Hematopoietic multipotent progenitor cell treated with erythropoietin and hydrocortisone succinate and interleukin-3 and kit ligand, for 6 days (in vitro differentiated cells): ENCODE data around the gene DAGLA.
A peak's percentile ranks its signal among the peaks of the same experiment; 100 is the strongest.

Source experiments
- DNase-seq: peaks from one replicate; pipeline ENCODE4 v3.0.0-alpha.2; 2015

DAGLA gene

DNA sequence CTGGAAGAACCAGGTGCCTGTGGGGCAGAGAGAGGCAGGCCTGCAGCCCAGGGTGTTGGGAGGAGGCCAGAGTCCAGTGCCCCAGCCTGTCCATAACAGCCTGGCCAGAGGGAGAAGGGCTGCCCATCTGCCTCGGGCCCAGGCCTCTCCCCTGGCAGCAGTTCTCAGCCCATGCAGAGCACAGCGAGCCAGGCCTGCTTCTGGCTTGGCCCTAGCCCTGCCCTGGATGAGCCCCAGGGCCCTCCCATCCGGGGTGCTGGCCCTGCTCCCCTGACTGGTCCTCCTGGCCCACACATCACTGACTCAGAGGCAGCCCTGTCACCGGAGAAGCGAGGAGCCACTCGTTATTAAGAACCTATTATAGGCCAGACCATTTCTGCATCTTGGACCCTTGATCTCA lies 52.5 kb downstream of the DAGLA start:
- no peak for DNase-seq

DNA sequence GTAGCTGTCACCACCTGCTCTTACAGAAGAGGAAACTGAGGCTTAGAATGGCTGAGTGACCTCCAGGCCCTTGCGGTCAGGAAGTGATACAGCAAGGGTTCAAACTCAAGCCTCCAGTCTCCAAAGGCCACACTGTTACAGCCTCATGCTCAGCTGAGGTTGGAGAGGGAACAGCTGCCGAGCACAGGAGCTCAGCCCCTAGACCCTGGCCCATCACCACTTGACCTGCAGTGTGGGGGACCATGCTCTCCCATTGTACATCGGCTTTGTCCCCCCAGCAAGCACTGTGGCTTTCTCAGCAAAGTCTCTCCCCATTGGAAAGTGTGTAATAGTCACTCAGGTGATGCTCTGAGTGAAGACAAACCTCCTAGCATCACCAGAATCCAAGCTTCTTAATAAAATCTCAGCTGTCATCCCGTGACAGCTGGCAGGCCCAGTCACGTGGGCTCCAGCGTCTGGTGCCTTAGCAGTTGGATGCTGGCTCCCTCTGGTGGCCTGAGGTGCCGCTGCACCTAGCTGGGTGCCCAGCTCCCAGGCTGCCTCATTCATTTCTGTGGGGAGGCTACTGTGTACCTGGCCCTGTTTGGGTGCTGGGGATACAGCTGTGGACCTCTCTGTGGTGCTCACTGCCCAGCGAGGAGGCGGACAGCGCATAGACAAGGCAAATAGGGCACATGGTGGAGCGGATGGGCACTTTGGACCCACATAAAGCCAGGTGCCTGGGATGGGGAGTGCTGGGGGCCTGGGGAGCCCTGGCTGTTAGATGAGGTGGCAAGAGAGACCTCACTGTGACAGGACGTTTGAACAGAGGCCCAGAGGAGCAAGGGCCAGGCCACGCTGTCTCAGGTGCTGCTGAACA lies 53.2 kb downstream of the DAGLA start:
- peak; percentile 93 for DNase-seq

DNA sequence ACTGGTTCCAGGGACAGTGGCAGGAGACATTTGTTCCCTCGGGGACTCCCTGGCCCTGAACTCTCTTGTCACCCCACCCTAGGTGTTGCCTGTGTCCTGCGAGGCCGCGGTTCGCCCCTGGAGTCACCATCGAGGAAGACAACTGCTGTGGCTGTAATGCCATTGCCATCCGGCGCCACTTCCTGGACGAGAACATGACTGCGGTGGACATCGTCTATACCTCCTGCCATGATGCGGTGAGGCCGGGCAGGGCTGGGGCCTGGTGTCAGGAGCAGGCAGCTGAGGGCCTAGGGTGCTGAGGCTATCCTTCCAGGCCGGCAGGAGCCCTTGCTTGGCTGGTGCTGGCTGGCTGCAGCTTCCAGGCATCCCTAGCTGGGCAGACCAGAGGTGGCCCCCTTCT lies 54.6 kb downstream of the DAGLA start:
- DNase-seq = no peak

DNA sequence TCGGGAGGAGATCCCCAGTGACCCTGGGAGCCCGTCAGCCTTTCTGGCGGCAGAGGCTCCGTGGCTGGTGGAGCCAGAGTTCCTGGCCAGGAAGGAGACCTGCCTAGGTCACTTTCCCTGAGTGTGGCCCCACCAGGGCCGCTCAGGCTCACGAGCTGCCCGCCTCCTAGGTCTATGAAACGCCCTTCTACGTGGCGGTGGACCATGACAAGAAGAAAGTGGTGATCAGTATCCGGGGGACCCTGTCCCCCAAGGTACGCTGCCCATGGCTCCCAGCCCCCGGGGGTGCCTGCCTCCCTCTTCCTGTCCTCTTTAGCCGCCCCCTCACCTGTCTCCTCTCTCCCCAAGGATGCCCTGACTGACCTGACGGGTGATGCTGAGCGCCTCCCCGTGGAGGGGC lies 55.2 kb downstream of the DAGLA start:
- DNase-seq = no peak

DNA sequence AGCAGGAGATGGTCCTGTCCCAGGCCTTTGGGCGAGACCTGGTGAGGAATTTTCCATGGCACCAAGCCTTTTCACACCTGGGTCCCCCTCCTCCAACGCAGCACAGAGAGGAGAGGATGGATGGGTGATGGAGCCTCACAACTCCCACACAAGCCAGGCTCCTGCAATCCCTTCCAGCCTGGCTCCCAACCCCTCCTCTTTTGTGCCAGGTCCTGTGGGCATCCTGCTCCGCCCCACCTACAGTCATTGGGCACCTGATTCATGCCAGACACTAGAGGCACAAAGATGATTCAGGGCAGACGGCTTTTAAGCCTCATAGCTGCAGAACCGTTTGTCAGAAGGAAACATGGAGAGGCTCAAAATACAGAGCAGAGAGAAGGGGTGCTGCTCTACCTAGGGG lies 56.1 kb downstream of the DAGLA start:
- no peak for DNase-seq

DNA sequence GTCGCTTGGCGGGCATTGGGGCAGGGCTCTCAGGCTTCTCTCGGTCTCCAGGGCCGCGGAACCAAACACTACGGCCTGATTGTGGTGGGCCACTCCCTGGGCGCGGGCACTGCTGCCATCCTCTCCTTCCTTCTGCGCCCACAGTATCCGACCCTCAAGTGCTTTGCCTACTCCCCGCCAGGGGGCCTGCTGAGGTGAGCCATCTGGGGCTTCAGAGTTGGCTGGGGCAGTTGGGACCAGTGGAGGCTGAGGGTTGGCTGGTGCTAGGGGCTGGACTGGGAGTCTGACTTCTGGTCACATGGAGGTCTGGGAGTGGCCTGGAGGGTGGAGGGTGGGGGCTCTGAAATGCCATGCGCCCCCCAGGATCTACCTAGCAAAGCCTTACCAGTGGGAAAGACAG lies 56.9 kb downstream of the DAGLA start:
- peak; percentile 47 for DNase-seq

DNA sequence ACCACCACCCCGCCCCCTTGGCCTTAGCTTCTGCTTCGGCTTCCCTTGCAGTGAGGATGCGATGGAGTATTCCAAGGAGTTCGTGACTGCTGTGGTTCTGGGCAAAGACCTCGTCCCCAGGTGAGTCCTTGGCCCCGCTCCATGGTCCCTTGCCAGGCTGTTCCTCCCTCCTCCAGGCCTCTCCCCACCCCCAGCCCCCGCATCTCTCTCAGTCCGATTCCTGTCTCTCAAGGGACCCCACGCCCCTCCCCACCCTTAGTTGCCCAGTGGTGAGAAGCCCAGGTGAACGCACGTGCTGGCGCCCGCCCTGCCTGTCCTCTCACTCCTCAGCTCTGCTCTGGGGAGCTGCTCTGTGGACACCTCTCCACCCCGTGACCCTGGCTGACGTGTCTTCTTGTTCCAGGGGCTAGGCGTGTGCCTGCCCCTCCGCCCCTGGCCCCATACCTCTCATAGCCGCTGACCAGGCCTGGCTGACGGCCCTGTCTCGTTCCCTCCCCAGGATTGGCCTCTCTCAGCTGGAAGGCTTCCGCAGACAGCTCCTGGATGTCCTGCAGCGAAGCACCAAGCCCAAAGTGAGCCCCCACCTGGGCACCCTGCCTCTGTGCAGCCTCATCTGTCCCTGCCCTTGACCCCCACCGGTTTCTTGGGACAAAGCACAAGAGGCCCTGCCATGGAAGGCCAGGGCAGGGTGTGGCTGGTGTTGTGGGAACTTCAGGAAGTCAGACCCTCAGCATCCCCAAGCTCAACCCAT lies 57.6 kb downstream of the DAGLA start:
- DNase-seq = no peak

DNA sequence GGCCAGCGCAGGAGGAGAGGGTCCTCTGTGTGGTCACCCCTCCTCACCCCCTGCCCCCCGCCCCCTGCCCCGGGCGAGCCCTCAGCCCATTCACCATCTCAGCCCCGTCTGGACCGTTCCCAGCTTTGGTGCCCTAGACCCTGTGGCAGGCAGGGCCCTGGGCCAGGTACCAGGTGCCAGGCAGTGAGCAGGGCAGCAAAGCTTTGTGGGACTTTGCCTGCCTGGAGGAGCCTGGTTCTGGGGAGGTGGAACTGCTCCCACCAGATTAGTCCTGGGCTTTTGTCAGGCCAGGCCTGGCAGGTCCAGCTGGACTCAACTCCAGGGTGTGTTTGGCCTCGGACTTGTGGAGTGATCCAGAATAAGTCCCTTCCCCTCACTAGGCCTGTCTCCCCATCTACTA lies 58.6 kb downstream of the DAGLA start:
- DNase-seq = no peak

DNA sequence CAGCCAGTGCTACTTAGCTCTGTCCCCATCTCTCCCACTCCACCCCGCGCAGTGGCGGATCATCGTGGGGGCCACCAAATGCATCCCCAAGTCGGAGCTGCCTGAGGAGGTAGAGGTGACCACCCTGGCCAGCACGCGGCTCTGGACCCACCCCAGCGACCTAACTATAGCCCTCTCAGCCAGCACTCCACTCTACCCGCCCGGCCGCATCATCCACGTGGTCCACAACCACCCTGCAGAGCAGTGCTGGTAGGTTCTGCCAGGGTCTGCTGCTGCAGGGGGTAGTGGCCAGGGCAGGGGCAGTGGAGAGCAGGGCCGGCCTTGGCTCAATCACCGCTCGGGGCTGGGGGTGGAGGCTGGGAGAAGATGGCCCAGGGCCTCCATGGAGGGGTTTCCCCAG lies 59.2 kb downstream of the DAGLA start:
- DNase-seq = no peak

DNA sequence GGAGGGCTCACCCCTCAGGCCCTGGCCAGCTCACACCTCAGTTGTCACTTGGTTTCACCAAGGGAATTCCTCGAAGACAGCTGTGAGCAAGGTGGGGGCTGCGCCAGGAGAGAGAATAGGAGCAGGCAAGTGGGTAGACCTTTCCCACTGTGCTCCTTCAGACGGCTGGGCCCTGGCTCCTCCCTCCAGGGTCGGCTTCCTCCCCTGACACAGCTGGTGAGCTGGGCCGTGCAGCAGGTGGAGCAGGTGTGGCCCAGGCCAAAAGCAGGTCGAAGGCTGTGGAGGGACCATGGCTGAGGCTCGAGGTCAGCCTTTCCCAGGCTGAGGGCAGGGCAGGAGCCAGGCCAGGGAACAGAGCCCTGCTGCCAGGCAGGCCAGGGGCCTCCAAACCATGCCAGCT lies 59.8 kb downstream of the DAGLA start:
- DNase-seq = no peak

DNA sequence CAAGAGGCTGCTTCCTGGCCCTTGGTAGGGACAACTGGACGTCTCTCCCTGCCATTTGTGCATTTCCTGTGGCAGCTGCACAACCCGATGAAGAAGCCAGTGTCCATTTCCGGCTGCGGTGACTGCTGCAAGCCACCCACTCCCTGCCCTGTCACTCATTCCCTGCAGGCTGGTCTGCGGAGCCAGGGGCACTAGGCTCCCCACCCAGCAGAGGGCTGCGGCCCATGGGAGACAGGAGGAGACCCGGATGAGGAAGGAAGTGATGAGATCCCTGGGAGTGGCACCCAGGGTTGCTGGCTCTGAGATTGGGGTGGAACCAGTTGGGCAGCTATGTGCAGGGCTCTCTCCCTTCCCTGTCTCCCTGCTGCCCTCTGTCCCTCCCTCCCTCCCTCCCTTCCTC lies 62.2 kb downstream of the DAGLA start:
- no peak for DNase-seq

DNA sequence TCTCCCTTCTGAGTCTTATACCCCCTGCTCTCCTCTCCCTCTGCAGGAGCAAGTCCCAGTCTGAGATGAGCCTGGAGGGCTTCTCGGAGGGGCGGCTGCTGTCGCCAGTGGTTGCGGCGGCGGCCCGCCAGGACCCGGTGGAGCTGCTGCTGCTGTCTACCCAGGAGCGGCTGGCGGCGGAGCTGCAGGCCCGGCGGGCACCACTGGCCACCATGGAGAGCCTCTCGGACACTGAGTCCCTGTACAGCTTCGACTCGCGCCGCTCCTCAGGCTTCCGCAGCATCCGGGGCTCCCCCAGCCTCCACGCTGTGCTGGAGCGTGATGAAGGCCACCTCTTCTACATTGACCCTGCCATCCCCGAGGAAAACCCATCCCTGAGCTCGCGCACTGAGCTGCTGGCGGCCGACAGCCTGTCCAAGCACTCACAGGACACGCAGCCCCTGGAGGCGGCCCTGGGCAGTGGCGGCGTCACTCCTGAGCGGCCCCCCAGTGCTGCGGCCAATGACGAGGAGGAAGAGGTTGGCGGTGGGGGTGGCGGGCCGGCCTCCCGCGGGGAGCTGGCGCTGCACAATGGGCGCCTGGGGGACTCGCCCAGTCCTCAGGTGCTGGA lies 63.4 kb downstream of the DAGLA start:
- no peak for DNase-seq

DNA sequence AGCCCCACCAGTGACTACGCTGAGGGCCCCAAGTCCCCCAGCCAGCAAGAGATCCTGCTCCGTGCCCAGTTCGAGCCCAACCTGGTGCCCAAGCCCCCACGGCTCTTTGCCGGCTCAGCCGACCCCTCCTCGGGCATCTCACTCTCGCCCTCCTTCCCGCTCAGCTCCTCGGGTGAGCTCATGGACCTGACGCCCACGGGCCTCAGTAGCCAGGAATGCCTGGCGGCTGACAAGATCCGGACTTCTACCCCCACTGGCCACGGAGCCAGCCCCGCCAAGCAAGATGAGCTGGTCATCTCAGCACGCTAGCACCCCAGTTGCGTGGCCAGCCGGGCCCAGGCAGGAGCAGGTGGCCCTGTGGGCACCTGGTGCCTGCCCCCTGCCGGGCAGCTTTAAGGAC lies 64.0 kb downstream of the DAGLA start:
- no peak for DNase-seq

DNA sequence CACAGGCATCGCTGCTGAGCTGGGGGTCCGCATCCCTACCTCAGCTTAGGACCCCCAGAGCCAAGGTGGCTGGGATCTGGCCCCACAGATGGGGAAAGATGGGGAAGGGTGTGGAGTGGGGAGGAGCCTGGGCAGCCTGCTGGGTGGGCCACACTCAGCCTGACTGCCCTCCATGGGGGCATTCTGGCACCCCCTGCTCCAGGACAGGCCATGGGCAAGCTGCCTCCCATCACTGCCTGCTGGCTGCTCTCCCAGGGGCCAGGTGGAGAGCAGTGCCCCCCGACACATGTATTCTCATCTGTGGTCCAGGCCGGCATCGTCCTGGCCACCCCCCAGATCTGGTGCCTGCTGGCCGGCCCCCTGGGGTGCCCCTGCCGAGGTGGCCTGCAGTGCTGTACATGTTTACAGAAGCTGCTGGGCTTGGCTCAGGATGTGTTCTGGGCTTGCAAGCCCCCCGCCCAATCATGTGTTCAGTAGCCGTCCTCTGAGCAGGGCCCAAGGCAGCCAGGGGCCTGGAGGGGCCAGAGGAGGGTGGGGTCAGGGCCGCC lies 64.5 kb downstream of the DAGLA start:
- no peak for DNase-seq

DNA sequence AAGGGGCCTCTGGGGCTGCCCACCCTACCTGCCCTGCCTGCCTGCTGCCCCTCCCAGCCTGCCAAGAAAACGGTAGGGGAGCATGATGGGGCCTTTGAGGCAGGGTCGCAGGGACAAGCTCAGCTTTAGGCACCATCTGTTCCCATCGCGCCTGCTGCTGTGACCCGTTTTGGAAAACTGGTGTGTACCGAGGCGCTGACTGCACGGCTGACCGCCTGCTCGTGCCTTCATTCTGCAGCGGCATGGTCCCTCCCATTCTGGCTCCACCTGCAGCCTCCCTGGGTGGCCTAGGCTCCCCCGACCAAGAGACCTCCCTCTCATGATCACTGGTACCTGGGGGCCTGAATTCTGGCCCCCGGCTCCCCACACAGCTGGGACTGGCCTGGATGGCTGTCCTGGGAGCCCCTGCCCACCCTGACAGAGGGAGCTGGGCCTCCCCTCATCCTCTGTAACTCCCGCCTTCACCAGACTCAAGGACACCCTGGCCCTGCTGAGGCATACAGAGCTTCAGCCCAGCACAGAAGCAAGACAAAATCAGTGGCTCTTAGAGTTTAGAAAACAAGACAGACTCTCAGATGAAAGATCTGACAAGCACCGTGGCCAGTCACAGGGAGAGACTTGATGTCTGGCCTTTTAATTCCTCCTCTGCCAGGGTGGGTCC lies 65.7 kb downstream of the DAGLA start:
- DNase-seq = no peak

DNA sequence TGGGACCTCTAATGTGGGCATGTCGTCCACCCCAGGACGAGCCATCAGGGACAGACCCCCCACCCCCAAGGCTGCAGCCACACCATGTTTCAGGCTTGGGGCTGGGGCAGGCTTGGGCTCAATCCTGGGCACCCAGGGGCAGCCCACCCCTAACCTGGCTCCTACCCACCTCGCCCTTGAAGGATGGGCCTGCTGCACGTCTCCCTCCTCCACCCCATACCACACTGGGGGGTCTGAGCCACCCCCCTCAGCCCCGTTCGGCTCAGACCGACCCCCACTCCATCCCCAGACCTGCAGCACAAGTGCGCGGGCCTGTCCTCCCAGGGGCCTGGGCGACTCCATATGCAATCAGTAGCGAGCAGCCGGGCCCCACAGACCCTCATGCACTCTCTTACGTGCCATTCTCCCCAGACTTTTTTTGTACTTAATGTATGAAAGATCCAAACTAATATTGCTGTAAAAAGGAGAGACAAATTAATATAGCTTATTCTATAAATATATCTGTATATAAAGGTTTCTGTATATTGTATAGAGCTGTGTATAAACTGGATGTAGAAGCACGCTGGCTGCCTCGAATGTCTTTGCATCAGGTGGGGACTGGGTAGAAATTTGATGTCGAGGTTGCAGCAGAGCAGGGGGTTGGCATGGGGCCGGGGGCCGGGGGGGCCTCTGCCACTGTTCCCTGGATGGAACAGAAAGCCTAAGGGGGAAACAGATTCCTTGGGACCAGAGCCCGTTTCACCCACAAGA lies 66.4 kb downstream of the DAGLA start:
- no peak for DNase-seq

DNA sequence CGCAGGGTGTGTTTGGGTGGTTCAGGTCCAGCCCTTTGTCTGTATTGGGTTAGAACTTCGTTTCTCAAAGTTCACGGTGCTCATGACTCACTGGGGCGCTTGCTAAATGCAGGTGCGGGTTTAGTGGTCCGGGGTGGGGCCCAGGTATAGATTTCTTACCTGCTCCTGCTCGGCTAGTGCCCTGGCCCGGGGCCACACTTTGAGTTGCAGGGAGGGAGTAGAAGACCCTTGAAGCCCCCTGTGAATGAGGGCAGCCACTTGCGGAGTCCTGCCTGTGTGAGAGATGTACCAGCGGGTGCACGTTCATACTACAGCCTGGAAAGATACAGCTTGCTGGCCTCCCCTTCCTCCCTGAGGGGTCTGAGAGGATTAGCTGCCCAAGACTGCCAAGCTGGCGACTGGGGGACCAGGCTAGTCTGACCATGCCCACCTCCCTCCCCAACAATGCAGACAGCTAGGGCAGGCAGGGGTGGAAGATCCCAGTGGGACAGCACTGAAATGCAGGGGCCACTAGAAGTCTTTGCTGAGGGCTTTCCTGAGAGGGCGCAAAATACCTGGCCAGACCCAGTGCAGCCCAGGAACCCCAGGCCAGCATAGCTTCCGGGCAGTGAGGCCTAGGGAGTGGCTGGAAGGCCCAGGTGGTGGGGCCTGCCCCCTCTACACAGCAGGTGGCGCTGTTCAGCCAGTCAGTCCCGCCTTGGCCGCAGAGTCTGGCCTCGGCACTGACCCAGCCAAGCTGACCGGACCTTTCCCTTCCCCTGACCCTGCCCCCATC lies 67.2 kb downstream of the DAGLA start:
- peak; percentile 72 for DNase-seq

DNA sequence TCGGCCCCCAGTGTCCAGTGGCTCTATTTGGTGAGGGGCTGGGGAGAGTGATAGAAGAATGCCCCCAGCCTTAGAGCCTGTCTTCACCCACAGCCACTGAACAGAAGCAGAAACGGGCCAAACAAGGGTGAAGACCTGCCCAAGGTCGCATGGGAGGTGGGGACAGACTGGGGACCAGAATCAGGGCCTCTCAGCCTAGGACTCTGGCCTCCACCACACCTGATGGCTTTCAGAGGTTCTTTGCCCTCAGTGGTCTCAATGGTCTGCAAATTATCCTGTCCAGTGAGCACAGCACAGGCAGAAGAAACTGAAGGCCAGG lies 67.7 kb downstream of the DAGLA start:
- DNase-seq = no peak

DNA sequence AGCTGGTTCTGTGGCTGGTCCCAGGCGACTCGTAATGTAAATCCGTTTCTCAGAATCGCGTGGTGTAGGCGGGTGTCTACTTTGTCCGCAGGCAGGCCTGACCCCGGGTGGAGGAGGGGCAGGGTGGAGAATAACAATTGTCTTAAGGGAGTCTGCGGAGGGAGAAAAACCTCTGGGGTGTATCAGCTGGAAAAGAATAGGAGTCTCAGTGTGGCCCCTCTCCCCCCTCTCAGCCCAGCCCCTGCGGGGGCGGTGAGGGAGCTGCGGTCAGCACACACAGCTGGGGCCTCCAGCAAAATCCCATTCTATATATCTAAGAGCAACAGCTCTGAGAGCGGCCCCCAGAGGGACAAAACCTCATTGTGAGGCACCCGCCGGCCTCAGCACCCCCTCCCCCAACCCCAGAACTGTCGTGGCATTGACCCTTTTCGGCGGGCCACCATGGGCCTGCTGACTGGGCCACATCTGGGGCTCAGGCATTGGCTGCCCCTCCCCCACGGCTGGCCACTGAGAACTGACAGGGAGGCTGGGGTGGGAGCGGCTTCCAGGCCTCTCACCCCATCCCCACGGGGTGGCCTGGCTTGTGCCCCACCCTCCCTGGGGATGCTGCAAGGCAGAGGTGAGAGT lies 69.5 kb downstream of the DAGLA start:
- no peak for DNase-seq

DNA sequence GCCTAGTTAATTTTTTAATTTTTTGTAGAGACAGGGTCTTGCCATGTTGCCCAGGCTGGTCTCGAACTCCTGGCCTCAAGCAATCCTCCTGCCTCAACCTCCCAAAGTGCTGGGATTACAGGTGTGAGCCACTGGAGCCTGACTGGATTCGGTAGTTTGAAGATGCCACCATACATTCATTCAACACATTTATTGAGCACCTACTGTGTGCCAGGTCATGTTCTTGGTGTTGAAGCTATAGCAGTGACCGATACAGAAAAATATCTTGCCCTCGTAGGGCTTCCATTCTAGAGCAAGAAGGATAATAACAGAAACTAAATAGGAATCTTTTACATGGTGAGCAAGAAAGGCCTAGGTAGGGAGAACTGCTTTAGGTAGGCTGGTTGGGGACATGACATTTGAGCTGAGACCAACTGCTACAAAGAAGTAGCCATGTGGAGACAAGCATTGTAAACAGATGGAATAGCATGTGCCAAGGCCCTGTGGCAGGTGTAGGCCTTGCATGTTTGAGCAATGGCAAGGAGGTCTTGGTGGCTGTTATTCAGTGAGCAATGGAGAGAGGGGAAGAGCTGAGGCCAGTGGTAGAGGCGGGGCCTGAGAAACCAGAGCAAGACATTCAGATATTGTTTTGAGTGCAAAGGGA lies 70.6 kb downstream of the DAGLA start:
- no peak for DNase-seq

DNA sequence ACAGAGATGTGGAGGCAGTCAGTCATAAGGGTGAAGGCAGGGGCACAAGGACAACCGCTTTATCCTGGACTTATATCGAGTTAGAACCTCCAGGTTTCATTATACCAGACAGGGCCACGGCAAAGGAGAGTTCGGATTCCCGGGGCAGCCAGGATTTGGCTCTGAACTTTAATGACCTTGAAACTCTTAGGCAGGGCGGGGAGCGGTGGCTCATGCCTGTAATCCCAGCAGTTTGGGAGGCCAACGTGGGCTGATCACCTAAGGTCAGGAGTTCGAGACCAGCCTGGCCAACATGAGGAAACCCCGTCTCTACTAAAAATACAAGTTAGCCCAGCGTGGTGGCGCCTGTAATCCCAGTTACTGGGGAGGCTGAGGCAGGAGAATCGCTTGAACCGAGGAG lies 71.2 kb downstream of the DAGLA start:
- DNase-seq = no peak
